Brain pericyte (primary cell): ENCODE results near the gene DNAH1.

ENCODE experiments used
- DNase-seq: peaks from one replicate; pipeline ENCODE4 v3.0.0-alpha.2; 2012; ENCODE audit warnings: low read depth, low spot score

DNAH1 gene

DNA sequence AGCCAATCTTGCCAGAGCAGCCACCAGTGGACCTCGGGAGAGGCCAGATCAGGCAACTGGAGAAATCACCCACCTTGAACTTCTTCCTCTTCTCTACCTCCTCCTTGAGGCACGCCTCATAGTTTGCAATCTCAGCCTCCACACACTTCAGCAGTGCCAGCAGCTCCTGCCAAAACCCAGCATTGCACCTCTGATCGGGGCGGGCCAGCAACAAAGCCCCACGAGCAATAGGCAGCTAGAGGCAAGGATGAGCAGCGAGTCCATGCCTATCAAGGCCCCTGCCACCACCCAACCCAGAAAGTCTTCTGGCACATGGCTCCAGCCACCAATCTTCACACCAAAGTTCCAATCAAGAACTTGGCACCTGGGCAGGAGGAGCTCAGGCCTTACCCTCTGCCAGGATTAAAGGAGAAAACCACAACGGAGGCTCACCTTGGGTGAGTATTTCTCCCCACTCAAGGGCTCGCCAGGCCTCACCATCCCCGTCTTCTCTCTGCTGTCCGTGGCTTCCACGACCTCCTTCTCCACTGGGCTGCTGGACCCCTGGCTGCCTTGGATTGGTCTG, 86.7 kb downstream of the DNAH1 start:
- DNase-seq, result no peak

DNA sequence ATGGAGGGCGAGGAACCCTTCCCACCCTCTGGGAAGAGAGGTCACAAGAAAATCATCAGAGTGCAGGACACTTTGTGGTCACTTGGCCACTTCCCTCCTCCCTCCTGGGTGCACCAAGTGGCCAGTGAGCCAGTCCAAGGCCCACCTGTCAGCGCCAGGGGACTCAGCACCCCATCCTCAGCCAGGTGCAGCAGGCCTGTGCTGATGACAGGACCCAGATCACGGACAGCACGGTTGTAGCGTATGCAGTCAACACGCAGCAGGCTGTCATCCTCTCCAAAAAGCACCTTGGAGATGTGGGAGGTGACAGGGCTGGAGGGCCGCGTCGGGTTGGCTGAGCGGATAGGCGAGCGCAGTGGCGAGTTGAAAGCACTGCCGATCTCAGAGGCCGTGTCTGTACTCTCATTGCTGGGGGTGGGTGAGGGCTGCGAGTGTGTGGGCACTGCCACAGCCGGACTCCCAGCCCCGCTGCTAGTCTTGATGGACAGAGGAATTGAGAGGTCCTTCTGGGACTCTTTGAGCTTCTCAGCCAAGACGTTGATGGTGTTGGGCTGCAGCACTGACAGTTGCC, 87.2 kb downstream of the DNAH1 start:
- DNase-seq, result no peak

DNA sequence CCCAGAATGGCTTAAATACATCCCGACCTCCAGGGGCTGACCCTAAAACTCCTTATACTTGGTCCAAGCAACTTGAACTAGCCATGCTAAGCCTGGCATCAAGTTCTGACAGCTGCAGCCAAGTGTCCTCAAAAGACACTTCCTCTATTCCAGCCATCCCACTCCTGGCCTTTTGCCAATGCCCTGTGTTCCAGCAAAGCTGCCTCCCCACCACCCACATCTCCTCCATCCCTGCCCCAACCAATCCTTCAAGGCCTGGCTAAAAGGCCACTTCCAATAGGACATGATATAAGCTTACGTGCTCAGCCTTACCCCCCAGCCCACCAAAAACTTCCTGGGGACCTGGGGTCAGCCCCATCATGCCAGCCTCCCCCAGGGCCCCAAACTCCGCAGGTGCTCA, 87.8 kb downstream of the DNAH1 start:
- no peak for DNase-seq

DNA sequence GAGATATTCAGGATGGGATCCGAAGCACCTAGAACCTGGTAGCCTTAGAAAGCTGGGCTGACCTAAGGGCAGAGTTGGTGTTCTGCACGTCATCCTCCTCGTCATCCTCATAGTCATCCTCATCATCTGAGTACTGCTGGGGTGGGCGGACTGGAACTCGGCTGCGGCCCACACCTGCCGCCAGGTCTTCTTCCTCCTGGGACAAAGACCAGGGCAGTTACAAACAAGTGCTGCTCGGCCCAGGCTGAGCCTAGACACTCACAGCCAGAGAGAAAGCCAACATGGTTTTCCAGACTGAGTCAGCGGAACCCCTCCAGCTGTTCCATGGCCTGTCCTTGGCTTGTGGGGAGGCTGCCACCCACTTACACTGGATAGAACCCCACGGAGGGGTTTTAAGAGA, 88.3 kb downstream of the DNAH1 start:
- no peak for DNase-seq

DNA sequence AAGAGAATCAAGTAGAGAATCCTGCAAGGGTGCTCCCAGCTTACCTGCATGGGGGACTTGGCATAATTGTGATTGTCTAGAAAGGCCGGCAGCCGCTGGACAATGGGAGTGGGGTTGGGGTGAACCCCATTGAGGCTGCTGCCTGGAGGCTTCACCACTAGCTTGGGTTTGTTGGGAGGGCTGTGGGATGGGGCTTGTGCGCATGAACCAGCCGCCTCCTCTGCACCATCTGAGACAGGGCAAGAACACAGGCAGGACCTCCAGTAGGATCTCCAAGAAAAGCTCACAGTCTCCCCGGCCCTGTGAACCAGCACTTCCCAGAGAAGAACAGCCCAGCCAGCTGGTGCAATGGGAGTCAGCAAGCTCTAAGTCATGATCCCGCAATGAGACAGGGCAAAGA, 88.9 kb downstream of the DNAH1 start:
- DNase-seq, result no peak

DNA sequence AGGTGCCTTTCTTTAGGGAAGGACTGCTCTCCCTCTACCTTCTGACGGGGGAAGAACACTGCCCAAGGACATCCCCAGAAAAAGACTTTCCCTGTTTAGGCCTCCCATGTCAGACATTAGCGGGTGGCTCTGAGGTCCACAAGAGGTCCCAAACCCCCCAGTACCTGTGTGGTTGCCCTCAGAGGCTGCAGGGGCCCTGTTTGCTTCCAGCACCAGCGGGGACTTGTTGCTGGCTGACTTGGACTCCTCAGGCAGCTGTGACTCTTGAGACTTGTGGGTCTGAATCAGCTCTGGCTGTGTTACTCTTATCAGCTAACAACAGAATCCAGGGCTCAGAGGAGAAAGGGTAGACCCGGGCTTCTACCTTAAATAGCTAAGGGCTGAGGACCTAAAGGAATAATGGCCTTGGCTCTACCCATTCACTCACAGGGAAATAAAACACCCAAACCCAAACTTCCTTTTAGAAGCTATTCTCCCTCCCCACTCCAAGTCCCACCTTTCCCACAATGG, 89.5 kb downstream of the DNAH1 start:
- DNase-seq, result no peak

DNA sequence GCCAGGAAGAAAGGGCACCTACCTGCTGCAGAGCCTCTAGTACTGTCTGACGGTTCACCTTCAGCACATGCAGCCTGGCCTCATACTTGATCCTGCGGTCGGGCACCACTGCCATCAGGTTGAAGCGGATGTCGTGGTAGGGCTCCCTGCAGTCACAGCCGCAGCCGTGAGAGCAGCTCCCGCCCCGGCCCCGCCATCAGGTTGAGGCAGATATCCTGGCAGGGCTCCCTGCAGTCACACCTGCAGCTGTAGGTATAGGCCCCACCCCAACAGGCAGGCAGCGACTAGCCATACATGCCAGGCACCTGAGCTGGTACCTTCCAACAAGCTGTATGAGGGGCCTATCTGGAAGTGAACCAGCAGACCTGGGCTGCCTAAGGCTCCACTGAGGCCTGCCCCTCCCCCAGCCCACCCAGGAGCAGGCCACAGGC, 90.1 kb downstream of the DNAH1 start:
- no peak for DNase-seq

DNA sequence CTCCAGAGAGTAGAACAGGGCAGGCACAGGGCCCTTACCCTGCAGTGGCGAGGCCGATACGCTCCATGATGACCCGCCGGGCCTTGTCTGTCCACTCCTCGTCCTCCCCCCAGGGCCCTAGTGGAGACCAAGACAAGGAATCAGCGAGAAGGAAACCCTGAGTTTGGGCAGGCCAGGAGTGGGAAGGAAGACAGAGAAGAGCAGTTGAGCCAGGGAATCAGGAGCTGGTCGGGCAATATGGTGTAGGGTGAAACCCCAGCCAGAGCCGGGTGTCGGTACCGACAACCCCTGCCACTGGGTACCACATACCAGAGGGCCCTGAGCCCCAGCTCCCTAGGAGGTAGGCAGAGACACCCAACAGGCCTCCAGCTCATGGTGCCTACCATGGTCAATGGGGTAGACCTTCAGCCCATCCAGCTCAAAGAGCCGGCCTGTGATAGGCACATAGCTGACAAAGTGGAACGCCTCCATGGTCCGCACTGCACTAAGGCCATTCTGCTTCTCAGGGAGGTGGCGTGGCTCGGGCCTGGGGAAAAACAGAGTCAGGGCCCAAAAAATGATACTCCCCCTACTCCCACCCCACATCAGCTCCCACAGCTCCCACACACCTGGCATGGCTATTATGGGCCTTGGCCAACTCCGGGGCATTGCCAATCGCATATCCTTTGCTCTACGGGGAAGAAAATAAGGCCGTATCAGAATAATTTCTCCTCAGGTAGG, 90.8 kb downstream of the DNAH1 start:
- no peak for DNase-seq

DNA sequence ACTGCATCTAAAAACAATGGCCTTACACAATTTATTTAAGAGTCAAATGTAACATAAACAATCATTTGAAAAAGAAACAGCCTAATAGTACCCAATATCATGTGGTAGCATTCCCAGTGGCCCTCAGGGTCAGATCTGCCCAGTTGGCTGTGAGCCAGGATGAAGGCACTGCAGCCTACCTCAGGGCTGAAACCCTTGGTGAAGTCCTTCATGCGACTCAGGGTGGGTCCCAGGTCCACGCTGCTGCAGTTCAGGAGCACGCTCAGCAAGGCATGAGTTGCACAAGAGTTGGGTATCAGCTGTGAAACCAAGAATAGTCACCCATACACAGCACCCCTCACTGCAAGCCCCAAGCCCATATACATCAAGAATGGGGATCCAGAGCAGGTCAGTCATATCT, 91.7 kb downstream of the DNAH1 start:
- DNase-seq, result no peak

DNA sequence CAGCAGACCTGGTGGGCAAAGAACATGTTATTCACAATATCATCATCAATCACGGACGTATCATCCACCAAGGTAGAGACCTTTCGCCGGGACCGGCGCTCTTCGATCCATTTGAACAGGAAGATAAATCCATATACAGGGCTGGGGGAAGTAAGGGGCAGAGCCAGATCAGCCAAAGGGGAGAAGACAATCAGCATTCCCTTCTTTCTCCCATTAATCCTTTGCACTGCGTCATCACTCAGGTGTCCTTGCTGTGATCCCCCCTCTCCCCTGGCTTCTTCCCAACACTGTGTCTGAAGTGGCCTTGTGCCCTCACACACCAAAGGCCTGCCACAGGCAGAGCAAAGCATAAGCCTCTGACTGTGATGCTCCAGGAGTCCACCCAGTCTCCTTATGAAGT, 92.3 kb downstream of the DNAH1 start:
- DNase-seq, result no peak

DNA sequence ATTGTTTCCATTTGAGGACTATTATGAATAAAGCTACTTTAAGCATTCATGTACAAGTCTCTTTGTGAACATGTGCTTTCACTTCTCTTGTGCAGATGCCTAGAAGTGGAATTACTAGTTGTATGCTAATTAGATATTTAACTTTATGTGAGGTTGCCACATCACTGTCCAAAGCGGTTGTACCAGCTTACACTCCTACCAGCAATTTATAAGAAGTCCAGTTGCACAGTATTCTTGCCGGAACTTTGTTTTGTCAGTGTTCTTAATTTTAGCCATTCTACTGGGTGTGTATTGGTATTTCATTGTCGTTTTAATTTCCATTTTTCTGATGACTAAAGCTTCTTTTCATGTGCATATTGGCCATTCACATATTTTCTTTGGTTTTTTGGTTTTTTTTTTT, 99.7 kb downstream of the DNAH1 start:
- no peak for DNase-seq

DNA sequence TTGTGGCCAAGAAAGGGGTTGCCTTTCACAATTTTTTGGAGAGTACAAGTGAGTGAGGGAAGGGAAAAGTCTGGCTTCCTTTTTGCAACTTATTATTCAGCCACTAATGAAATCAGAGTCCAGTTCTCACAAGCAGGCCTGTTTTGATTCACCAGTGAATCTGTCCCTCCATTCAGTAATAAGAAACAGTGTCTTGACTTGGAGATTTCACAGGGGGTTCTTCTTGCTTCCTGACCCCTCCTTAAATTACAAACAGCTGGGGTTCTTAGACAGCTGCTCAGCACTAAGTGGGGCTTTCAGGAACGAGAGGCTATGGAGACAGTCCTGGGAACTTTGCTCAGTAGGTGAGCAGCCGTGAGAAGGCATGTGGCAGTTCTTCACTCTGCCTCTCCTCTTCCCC, 104.3 kb downstream of the DNAH1 start:
- no peak for DNase-seq

DNA sequence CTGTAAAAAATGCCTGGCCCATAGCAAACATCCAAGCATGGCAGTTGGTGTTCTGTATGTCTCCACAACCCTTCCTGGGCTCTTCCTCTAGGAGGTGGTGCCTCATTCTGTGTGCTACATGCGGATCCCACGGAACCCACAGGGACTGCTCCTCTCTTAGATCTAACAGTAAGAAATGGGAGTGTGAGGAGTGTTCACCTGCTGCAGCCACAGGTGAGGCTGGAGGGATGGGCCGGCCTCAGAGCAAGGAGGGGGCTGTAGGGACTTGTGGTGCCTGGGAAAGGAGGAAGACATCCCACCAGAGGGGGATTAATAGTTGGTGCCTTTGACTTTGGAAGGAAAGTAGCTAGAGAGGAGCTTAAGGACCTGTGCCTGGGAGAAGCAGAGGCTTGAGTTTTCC, 106.5 kb downstream of the DNAH1 start:
- no peak for DNase-seq

DNA sequence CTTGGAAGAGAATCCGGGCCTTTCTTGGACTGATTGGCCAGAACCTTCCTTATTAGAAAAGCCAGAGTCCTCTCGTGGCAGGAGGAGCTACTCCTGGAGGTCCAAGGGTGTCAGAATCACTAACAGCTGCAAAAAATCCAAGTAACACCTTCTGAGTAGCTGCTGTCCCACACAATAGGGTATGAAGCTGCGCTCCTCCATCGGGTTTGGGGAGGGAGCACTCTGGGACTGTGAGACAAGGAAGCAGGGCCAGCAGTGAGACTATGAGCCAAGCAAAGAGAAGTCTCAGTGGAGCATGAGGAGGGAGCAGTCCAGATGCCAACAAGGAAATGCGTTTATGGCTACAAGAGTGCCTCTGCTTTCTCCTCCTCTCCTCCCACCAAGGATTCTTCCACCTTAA, 107.1 kb downstream of the DNAH1 start:
- DNase-seq, result no peak

DNA sequence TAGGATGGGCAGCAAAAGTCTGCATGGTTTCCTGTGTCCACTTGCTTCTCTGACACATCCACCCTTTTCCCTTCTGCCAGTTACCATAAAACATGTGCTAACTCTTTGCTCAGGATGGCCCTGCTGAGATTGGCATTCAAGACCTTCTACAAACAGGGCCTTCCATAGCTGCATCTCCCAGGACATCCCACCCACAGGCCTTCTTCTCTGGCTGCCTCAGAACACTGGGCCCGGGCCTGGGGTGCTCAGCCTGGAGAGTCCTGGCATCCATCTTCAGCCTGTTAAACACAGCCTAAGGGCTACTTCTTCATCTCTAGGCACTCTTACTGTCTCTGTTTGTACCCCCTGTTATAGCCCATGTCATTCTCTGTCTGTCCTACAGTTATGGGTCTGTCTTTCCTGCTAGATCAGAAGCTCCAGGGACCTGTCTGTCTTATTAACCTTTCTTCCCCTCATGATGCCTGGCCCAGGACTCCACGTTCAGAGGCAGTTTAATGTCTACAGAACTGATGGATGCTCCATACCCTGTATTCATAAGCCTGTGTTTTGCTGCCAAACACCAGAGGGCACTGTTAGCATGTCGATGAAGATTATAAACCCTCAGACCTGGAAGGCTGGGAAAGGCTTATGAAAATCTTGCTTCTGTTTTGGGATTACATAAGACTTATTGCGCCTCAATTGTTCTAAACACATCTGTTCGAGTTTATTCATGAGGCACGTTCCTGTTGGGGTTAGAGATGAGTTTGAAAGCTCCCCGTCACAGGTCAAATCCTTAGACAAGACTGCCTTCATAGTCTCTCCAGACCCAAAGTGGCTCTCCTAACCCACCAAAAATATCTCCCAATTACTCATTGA, 112.3 kb downstream of the DNAH1 start:
- DNase-seq, result no peak

DNA sequence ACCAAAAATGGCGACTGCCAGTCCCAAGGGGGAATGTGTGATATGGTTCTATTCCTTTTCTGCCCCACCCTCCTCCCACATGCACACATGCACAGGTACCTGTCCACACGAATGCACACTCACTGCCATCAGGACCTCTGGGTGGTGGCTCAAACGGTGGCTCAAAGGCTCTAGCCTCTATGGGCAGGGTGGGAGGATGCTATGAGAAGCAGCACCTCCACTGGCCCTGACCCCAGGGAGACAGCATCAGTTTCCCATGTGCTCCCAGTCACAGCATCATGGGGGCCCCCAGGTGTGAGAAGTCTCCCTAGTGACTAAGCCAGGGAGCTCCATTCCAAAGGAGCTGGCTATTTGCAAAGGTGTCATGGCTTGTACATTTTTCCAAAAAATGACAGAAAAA, 112.9 kb downstream of the DNAH1 start:
- DNase-seq, result no peak

DNA sequence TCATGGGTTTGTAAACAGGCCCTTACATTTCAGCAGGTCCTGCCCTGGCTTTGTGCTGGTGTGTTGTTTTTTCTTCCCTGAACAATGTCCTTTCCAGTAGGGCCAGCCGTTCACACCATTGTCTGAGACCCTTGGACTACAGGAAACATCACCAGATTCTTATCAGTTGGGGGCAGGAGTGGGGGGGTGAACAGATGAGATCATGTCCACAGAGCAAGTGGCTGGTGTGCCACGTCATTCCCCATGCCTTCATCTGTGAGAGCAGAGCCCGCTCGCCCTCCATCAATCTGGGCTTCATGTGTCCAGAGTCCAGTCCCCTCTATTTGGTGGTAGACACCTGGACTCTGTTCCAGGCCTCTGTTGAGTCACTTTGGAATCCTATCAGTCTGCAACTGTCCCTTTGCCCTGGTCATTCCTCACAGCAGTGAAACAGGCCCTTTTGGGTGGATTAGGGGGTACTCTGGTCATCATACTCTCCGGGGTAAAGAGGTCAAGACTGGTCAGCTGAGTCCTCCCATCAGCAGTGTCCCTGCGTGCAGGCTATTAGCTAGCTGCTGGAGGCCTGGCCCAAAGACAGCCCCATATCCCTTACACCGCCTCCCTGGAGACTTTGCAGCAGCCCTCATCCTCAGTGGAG, 113.8 kb downstream of the DNAH1 start:
- no peak for DNase-seq

DNA sequence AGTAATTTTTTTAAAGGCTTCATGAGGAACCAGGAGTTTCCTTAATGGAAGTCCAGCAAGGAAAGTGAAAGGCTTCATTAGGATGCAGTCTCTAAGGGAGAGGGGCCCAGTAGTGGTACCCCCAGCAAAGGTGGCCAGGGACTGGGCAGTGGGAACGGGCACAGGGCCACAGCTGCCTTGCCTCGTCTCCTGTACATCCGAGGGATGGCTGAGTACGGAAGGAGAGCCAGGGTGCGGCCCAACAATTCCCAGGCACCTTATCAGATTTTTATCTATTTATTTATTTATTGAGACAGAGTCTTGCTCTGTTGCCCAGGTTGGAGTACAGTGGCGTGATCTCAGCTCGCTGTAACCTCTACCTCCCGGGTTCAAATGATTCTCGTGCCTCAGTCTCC, 114.3 kb downstream of the DNAH1 start:
- no peak for DNase-seq

DNA sequence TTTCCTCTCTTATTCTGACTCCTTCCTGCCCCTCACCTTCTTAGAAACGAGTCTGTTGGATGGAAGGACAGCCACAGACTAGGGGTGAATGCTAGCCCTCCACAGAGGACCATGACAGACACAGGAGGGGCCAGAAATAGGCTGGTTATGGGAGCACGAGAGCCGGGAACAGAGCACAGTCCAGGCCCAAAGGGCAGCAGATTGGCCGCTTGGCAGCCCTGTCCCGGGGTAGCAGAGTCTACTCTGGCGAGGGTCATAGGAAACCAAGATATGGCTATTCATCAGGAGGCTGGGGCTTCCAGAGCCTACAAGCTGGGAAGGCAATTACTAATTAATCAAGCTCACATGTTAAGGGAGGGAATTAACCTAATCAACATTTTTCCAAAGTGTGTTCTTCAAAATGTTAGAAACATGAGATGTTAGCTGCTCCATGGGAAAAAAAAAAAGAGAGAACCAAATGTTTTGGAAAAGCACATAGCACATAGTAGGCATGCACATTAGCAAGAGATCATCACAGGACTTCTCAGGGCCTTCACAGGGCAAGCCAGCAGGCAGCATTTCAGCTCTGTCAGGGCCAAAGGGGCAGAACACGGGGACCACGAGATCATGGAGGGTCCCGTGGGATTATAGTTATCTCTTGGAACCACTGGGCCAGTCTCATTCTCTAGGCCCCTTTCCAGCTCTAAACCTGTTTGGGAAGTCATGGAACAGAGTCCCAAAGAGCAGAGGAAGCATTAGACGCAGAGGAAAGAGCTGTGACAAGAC, 115.5 kb downstream of the DNAH1 start:
- no peak for DNase-seq

DNA sequence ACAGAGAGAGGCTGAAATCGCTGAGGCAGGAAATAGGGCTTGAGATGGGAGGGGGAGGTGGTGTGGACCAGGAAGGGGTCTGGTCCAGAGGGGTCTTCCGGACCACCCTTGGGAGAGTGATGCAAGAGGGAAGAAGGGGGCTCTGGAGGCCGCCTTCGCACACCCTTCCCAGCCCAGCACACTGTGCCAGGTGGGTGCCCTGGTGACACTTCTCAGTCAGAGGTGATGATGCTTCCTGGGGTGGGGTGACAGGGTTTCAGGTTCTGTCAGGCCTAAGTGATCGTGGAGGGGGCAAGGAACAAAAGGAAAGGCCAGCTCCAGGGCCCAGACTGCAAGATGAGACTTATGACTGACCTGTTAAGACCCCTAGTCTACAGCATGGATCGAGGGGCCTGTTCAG, 116.1 kb downstream of the DNAH1 start:
- DNase-seq, result no peak

DNA sequence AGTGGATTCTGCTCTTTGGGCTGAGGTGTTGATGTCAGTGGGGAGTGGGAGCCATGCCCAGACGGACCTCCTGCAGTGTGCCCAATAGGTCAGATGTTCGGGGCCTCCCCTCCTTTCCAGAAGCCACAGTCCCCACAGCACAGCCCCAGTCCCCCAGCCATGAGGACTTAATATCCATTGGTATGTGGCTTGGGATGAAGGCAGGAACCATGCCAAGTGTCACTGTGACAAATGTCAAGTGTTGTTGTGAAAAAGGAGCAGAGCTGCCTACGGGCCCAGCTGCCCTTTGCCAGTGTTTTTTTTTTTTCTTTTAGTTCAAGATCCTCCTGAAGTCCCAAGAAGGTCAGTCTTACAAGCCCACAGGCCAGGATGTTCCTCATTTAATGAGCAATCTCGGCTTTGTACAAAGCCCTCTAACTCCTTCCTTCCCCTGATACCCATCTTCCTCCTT, 116.6 kb downstream of the DNAH1 start:
- DNase-seq, result no peak
